Caco-2 (cell line): ENCODE measurements around the gene ATXN7. TPM values are rescaled to one million over a fixed set of nuclear protein-coding genes. Genes with fewer than 3 reads are reported as not detected.

Experiments used
- BruUV-seq: library from RNA; stranded (reverse); fragments of 400-500 nt; replicated peaks from 2 replicates; lab custom pipeline; 2021; lab: Mats Ljungman, UMichigan
- CTCF ChIA-PET: fragments of 300-600 bp; sonication (Branson Sonifier 250); formaldehyde crosslinking; loops from one replicate; lab custom pipeline; 2022; ENCODE audit warnings: antibody characterized with exemption; lab: Charles Lee
- POLR2A ChIA-PET: fragments of 300-600 bp; sonication (Branson Sonifier 250); formaldehyde crosslinking; loops from one replicate; lab custom pipeline; 2022; ENCODE audit warnings: antibody characterized with exemption; lab: Charles Lee
- DNase-seq, 2 experiments: peaks; one replicate each; pipeline versions ENCODE4 v3.0.0 to v3.0.0-alpha.2; 2020 to 2022
- H3K27me3 ChIP-seq: replicated peaks from 2 replicates; pipeline ENCODE4 v1.6.0; 2011; ENCODE audit warnings: low read length; ENCODE audit not compliant: control insufficient read depth, insufficient read depth
- H3K36me3 ChIP-seq: 2 replicates; pipeline ENCODE4 v1.5.1; 2011; ENCODE audit warnings: low read length; ENCODE audit not compliant: control insufficient read depth, insufficient read depth
- H3K4me1 ChIP-seq: fragments of 250-450 bp; sonication (Bioruptor Pico); 2 replicates; pipeline ENCODE4 v1.5.1; 2020; ENCODE audit warnings: mild to moderate bottlenecking
- H3K4me3 ChIP-seq: 2 replicates; pipeline ENCODE4 v1.5.1; 2011; ENCODE audit warnings: low read depth, mild to moderate bottlenecking, control low read depth, low read length
- H3K9me3 ChIP-seq: fragments of 250-450 bp; sonication (Bioruptor Pico); 2 replicates; pipeline ENCODE4 v1.5.1; 2020; ENCODE audit warnings: mild to moderate bottlenecking, moderate library complexity
- H3K27ac Mint-ChIP-seq: one replicate; pipeline ENCODE4 v1.8.0; 2022; ENCODE audit warnings: mixed read lengths; ENCODE audit not compliant: unreplicated experiment
- H3K27me3 Mint-ChIP-seq: one replicate; pipeline ENCODE4 v1.8.0; 2022; ENCODE audit warnings: mixed read lengths; ENCODE audit not compliant: insufficient read depth, unreplicated experiment
- H3K36me3 Mint-ChIP-seq: one replicate; pipeline ENCODE4 v1.8.0; 2022; ENCODE audit warnings: mild to moderate bottlenecking, mixed read lengths; ENCODE audit not compliant: insufficient read depth, unreplicated experiment
- H3K4me1 Mint-ChIP-seq: one replicate; pipeline ENCODE4 v1.8.0; 2022; ENCODE audit warnings: low read depth, mixed read lengths; ENCODE audit not compliant: unreplicated experiment
- H3K4me3 Mint-ChIP-seq: one replicate; pipeline ENCODE4 v1.8.0; 2022; ENCODE audit warnings: mild to moderate bottlenecking, moderate library complexity, mixed read lengths; ENCODE audit not compliant: unreplicated experiment
- H3K9me3 Mint-ChIP-seq: one replicate; pipeline ENCODE4 v1.8.0; 2022; ENCODE audit warnings: mixed read lengths; ENCODE audit not compliant: unreplicated experiment
- intact Hi-C: fragments of 100-400 bp; cut with micrococcal nuclease; formaldehyde crosslinking; loops from one replicate; pipeline ENCODE4 v1.10.0; 2022; ENCODE audit not compliant: unreplicated experiment
- total RNA-seq: library from RNA; stranded (reverse); gene quantifications from 2 replicates; pipeline ENCODE4 v1.2.3, GENCODE V29; 2022
- TF ChIP-seq, protein P1 (sequence below), 2 experiments: fragments of 200-600 bp in 1 of 2; IDR thresholded peaks; 1 replicate in 1 of 2; 2 replicates in 1 of 2; pipeline versions ENCODE4 v1.5.1 to v1.8.0; 2011 to 2022; ENCODE audit warnings: antibody characterized with exemption in 1 of 2, control low read depth in 1 of 2, inconsistent platforms in 1 of 2, low read depth in 1 of 2, low read length in 1 of 2, mild to moderate bottlenecking in 1 of 2, moderate library complexity in 1 of 2; ENCODE audit not compliant: insufficient read depth in 1 of 2, severe bottlenecking in 1 of 2, unreplicated experiment in 1 of 2

The ATXN7 gene
- total RNA-seq, 1 experiment from 2014 or later = 22.5 TPM

DNA sequence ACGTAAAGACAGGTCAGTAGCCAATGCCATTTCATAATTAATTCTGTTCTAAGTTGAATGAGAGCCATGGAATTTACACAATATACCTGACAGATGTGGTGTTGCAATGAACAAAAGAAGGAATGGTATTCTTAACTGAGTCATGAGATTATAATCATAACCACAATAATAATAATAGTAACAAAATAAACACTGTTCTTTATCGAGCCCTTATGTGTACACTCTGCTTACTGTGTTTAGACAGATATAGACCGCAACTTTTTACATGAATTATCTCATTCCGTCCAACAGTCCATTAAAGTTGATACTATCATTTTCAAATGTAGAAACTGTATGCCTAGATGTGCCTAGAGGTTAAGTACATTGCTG lies 76.7 kb downstream of the ATXN7 start:
- no TSS peak for BruUV-seq
- H3K4me3 Mint-ChIP-seq = no peak overlapping the region
- no peaks in the 10 kb centered on the region for H3K27me3 Mint-ChIP-seq
- Histone ChIP-seq H3K4me1 (peaks cover 41% of the 10 kb centered on the region), H3K27me3 (no peaks in the 10 kb centered on the region), H3K4me3 (no peak overlapping the region), H3K36me3 (peaks cover 2% of the 10 kb centered on the region), H3K9me3 (no peaks in the 10 kb centered on the region)
- ChIA-PET CTCF (no interaction called here), POLR2A (no interaction called here)
- intact Hi-C loops = no loop called here
- no peak for DNase-seq
- peaks cover 1% of the 10 kb centered on the region for H3K36me3 Mint-ChIP-seq
- TF ChIP-seq, protein P1, sequence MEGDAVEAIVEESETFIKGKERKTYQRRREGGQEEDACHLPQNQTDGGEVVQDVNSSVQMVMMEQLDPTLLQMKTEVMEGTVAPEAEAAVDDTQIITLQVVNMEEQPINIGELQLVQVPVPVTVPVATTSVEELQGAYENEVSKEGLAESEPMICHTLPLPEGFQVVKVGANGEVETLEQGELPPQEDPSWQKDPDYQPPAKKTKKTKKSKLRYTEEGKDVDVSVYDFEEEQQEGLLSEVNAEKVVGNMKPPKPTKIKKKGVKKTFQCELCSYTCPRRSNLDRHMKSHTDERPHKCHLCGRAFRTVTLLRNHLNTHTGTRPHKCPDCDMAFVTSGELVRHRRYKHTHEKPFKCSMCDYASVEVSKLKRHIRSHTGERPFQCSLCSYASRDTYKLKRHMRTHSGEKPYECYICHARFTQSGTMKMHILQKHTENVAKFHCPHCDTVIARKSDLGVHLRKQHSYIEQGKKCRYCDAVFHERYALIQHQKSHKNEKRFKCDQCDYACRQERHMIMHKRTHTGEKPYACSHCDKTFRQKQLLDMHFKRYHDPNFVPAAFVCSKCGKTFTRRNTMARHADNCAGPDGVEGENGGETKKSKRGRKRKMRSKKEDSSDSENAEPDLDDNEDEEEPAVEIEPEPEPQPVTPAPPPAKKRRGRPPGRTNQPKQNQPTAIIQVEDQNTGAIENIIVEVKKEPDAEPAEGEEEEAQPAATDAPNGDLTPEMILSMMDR (IDR thresholded peaks at IDR 0.05; ENCODE audit: insufficient read depth in 1 of 2, low read depth in 1 of 2, low read length in 1 of 2, severe bottlenecking in 1 of 2, unreplicated experiment in 1 of 2) = no peak
- no peaks in the 10 kb centered on the region for H3K9me3 Mint-ChIP-seq
- H3K4me1 Mint-ChIP-seq = peaks cover 45% of the 10 kb centered on the region
- no peak overlapping the region for H3K27ac Mint-ChIP-seq

DNA sequence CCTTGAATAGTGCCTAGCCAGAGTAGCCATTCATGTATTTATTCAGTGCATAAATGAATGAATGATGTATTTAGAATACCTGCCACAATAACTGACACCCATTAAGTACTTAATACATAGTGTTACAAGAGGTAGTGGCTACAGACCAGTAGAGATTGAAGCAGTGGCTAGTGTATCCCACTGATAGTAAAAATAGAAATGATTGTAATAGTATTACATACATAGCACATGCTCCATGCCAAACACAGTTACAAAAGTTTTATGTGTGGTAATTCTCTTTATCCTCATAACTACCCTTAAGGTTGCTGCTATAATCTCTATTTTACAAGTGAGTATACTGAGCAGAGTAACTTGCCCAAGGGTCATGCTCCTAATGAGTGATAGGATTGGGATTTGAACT lies 78.9 kb downstream of the ATXN7 start:
- H3K4me3 Mint-ChIP-seq = no peak overlapping the region
- H3K4me3 ChIP-seq = no peak overlapping the region
- H3K9me3 Mint-ChIP-seq = no peaks in the 10 kb centered on the region
- H3K27me3 ChIP-seq = no peaks in the 10 kb centered on the region
- H3K36me3 Mint-ChIP-seq = peaks cover 7% of the 10 kb centered on the region
- H3K4me1 ChIP-seq = peaks cover 25% of the 10 kb centered on the region
- CTCF ChIA-PET = no interaction called here
- peaks cover 2% of the 10 kb centered on the region for H3K36me3 ChIP-seq
- TF ChIP-seq, protein P1 (IDR thresholded peaks at IDR 0.05; ENCODE audit: insufficient read depth in 1 of 2, low read depth in 1 of 2, low read length in 1 of 2, severe bottlenecking in 1 of 2, unreplicated experiment in 1 of 2) = no peak
- POLR2A ChIA-PET = no interaction called here
- BruUV-seq = no TSS peak
- H3K27ac Mint-ChIP-seq = no peak overlapping the region
- DNase-seq = no peak
- no peaks in the 10 kb centered on the region for H3K27me3 Mint-ChIP-seq
- no peaks in the 10 kb centered on the region for H3K9me3 ChIP-seq
- peaks cover 39% of the 10 kb centered on the region for H3K4me1 Mint-ChIP-seq
- intact Hi-C loops = no loop called here

DNA sequence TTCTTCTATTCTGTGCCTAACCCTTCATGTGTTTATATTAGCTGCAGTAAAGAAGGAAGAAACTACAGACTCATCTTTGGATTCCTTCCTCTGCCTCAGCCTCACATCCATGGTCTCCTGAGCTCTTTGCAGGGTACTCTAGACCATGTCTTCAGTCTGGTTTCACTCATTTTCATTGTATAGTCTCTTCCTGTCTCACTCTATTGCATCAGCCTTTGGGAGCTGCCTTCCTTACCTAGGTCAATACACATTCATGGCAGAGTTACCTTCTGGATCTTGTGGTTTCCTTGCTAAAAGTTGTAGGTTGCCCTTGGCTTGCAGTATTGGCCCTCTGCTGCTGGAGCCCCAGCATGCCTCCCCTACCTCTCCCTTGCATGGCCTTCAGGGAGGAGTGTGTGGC lies 80.0 kb downstream of the ATXN7 start:
- peaks cover 13% of the 10 kb centered on the region for H3K4me1 ChIP-seq
- TF ChIP-seq, protein P1 (IDR thresholded peaks at IDR 0.05; ENCODE audit: insufficient read depth in 1 of 2, low read depth in 1 of 2, low read length in 1 of 2, severe bottlenecking in 1 of 2, unreplicated experiment in 1 of 2) = no peak
- Mint-ChIP-seq H3K4me1 (peaks cover 37% of the 10 kb centered on the region), H3K9me3 (no peaks in the 10 kb centered on the region), H3K4me3 (no peak overlapping the region), H3K27ac (peak overlapping the region; percentile 19), H3K27me3 (no peaks in the 10 kb centered on the region), H3K36me3 (peaks cover 7% of the 10 kb centered on the region)
- intact Hi-C loops = no loop called here
- ChIA-PET CTCF (no interaction called here), POLR2A (no interaction called here)
- BruUV-seq = no TSS peak
- H3K36me3 ChIP-seq = peaks cover 2% of the 10 kb centered on the region
- no peaks in the 10 kb centered on the region for H3K9me3 ChIP-seq
- H3K27me3 ChIP-seq = no peaks in the 10 kb centered on the region
- no peak for DNase-seq
- no peak overlapping the region for H3K4me3 ChIP-seq
